HG03460 (cell line): Measurements from ENCODE around the gene KLF4.
"Not testable (repeated sequence)": the region's sequence is repeated elsewhere in the genome, so short reads cannot be mapped to it uniquely, and the experiment has no call there.

ENCODE experiments used
- ATAC-seq: cut with Tn5 transposase; IDR thresholded peaks from one replicate; pipeline ENCODE4 v1.9.1; 2021; ENCODE audit not compliant: unreplicated experiment

KLF4 gene

GRCh38 chr9:107489687-107490605 is at the start of gene KLF4:
Gene KLF4, minus strand, starts transcription at chr9:107489769. Its CDS starts 597 bp downstream, at chr9:107489172.
- peak; percentile 66 for ATAC-seq

- no peak for ATAC-seq
These were observed 46.9 kb upstream of the KLF4 start for GRCh38 chr9:107536462-107536861.

- no peak for ATAC-seq
These were observed 45.0 kb upstream of the KLF4 start for GRCh38 chr9:107534510-107535078.

- ATAC-seq: no peak
These were observed 41.1 kb upstream of the KLF4 start for GRCh38 chr9:107530679-107531078.

GRCh38 chr9:107528686-107529085 is 39.1 kb upstream of the KLF4 start:
- ATAC-seq: no peak

GRCh38 chr9:107523539-107523938 is 34.0 kb upstream of the KLF4 start:
- no peak for ATAC-seq

GRCh38 chr9:107520186-107520585 is 30.6 kb upstream of the KLF4 start:
- ATAC-seq: no peak

- ATAC-seq: no peak
These were observed 28.7 kb upstream of the KLF4 start for GRCh38 chr9:107518037-107518807.

- no peak for ATAC-seq
These were observed 24.0 kb upstream of the KLF4 start for GRCh38 chr9:107513464-107514100.

GRCh38 chr9:107504585-107505455 is 15.3 kb upstream of the KLF4 start:
- no peak for ATAC-seq

- ATAC-seq: no peak
These were observed 12.9 kb upstream of the KLF4 start for GRCh38 chr9:107502464-107502863.

GRCh38 chr9:107500421-107501200 is 11.0 kb upstream of the KLF4 start:
- not testable (repeated sequence) for ATAC-seq

- ATAC-seq: no peak
These were observed 7.4 kb upstream of the KLF4 start for GRCh38 chr9:107496976-107497375.

GRCh38 chr9:107492381-107492970 is 2.9 kb upstream of the KLF4 start:
- no peak for ATAC-seq

- no peak for ATAC-seq
These were observed 1.8 kb upstream of the KLF4 start for GRCh38 chr9:107491081-107492053.

GRCh38 chr9:107490606-107490970 is 1.0 kb upstream of the KLF4 start:
- ATAC-seq: not testable (repeated sequence)

GRCh38 chr9:107489144-107489673 is 360 bp downstream of the KLF4 start:
- ATAC-seq: peak; percentile 38
